ENCODE measurements around the gene NACA2.

DNA sequence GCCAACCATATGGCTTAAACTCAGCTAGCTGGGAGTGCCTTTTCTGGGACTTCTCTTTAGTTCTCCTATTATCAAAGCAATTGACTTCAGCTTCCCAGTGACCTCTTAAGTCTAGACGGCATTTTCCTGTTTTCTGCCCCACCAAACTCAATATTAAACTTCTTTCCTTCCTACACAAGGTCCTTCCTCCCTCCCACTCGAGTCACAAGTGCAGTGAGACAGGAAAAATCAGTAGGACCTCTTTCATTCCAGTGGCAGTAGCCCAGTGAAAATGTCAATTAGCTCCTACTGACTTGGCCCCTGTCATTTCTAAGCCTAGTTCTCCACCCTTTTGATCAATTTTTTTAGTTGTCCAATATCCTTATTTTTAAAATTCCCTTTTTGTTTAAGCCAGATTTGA, 9.6 kb upstream of the NACA2 start:
- TF ChIP-seq, protein P1, sequence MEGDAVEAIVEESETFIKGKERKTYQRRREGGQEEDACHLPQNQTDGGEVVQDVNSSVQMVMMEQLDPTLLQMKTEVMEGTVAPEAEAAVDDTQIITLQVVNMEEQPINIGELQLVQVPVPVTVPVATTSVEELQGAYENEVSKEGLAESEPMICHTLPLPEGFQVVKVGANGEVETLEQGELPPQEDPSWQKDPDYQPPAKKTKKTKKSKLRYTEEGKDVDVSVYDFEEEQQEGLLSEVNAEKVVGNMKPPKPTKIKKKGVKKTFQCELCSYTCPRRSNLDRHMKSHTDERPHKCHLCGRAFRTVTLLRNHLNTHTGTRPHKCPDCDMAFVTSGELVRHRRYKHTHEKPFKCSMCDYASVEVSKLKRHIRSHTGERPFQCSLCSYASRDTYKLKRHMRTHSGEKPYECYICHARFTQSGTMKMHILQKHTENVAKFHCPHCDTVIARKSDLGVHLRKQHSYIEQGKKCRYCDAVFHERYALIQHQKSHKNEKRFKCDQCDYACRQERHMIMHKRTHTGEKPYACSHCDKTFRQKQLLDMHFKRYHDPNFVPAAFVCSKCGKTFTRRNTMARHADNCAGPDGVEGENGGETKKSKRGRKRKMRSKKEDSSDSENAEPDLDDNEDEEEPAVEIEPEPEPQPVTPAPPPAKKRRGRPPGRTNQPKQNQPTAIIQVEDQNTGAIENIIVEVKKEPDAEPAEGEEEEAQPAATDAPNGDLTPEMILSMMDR (IDR thresholded peaks at IDR 0.05; ENCODE audit: borderline replicate concordance, extremely low read depth, low read length, poor library complexity, severe bottlenecking) = no peak
- no peak for TF ChIP-seq EZH2 (IDR thresholded peaks at IDR 0.05; ENCODE audit: borderline replicate concordance, low read depth, low read length, severe bottlenecking)

Data from DND-41 (cell line).